ENCODE data around the gene CDC20. TPM values are rescaled to one million over a fixed set of nuclear protein-coding genes. Genes with fewer than 3 reads are reported as not detected.

The CDC20 gene
- total and polyA plus RNA-seq, 2 of the 8 experiments (the other 6 are each of a cell fraction or from before 2014, with no cell fraction given): 214 to 221 TPM

GRCh38 chr1:43311521-43311920 lies 47.3 kb upstream of the CDC20 start:
- FAIRE-seq: no peak
- Histone ChIP-seq H3K79me2 (ENCODE audit: control insufficient read depth in 1 of 2, insufficient read depth in 2 of 2, low read length in 2 of 2) (no peaks in the 10 kb centered on the region), H3K23me2 (ENCODE audit: low read depth, low read length) (no peaks in the 10 kb centered on the region), H3K23ac (ENCODE audit: insufficient read length) (no peak overlapping the region), H3K18ac (ENCODE audit: extremely low read depth, low read length) (no peak overlapping the region), H2BK20ac (ENCODE audit: low read length) (no peak overlapping the region), H4K5ac (ENCODE audit: insufficient read length, low read depth, low read length) (no peak overlapping the region), H2BK120ac (replicated peaks; ENCODE audit: low read depth, low read length) (no peak overlapping the region), H3K79me1 (ENCODE audit: low read depth, low read length) (no peaks in the 10 kb centered on the region), H3K27me3 (replicated peaks in 1 of 4; ENCODE audit: control insufficient read depth in 3 of 4, extremely low read depth in 1 of 4, insufficient read depth in 3 of 4, low read length in 3 of 4) (no peaks in the 10 kb centered on the region; a peak in 1 of 7 replicates), H3K14ac (ENCODE audit: insufficient read length) (no peak overlapping the region), H3K36me3 (ENCODE audit: control insufficient read depth in 2 of 4, insufficient read depth in 4 of 4, low read length in 3 of 4) (no peaks in the 10 kb centered on the region), H4K91ac (replicated peaks; ENCODE audit: insufficient read length, low read length) (no peak overlapping the region), H2AFZ (ENCODE audit: low read length) (no peak overlapping the region), H4K8ac (ENCODE audit: extremely low read depth, insufficient read depth, low read length) (peak overlapping the region; percentile 38; the same call in 1 of the 2 replicates), H2AK5ac (ENCODE audit: low read depth, low read length) (no peak overlapping the region), H3K4me2 (ENCODE audit: insufficient read depth in 1 of 2, low read depth in 2 of 2, low read length in 2 of 2) (no peak overlapping the region), H3K4me3 (ENCODE audit: extremely low read depth in 1 of 4, insufficient read depth in 2 of 4, low read depth in 3 of 4, low read length in 4 of 4) (no peak overlapping the region), H3K56ac (replicated peaks; ENCODE audit: insufficient read length, low read depth, low read length) (no peak overlapping the region), H3K9me3 (ENCODE audit: insufficient read depth in 2 of 2, low read depth in 1 of 2, low read length in 1 of 2) (no peaks in the 10 kb centered on the region), H3K9ac (replicated peaks in 1 of 4; ENCODE audit: extremely low read depth in 1 of 4, low read depth in 3 of 4, low read length in 3 of 4) (no peak overlapping the region), H3K27ac (ENCODE audit: low read depth, low read length) (no peak overlapping the region), H2BK5ac (ENCODE audit: low read depth, low read length) (no peak overlapping the region), H2BK12ac (ENCODE audit: low read depth, low read length) (no peak overlapping the region), H2BK15ac (ENCODE audit: low read length) (no peak overlapping the region), H3K4me1 (replicated peaks in 1 of 4; ENCODE audit: control insufficient read depth in 3 of 4, insufficient read depth in 4 of 4, low read length in 3 of 4) (no peaks in the 10 kb centered on the region), H3K4ac (replicated peaks; ENCODE audit: insufficient read length, low read depth, low read length) (no peak overlapping the region), H4K20me1 (replicated peaks in 1 of 2; ENCODE audit: control insufficient read depth in 1 of 2, insufficient read depth in 2 of 2, low read length in 2 of 2) (no peaks in the 10 kb centered on the region)
- POLR2A ChIA-PET (ENCODE audit: partially characterized antibody): no interaction called here
- DNase-seq (ENCODE audit: low read depth in 1 of 2, low spot score in 2 of 2): no peak
- 86% methylated on average over 9 of the region's 9 CpGs; no CpG with 5 or more reads in 1 of the 2 experiments for WGBS, 2 experiments (ENCODE audit: extremely low coverage in 1 of 2, insufficient coverage in 1 of 2, insufficient read length in 1 of 2, insufficient replicate concordance in 2 of 2, low coverage in 1 of 2, low lambda C conversion rate in 2 of 2, missing lambda C conversion rate in 1 of 2)
- CTCF ChIA-PET (ENCODE audit: partially characterized antibody): interaction anchor here (0.8 to 2.4 kb wide), 4 partner anchors 18 to 242 kb away, joined by 3 to 5 read pairs (median 4); no protein-coding TSS in a partner anchor
- TF ChIP-seq EGR1 (IDR thresholded peaks at IDR 0.05; ENCODE audit: borderline replicate concordance, low read depth, low read length) (no peak), SAP30 (IDR thresholded peaks at IDR 0.05; ENCODE audit: insufficient read depth, insufficient replicate concordance, low read length) (no peak), RNF2 (IDR thresholded peaks at IDR 0.05; ENCODE audit: borderline replicate concordance, low read depth, low read length, missing control alignments, poor library complexity, severe bottlenecking) (no peak), ASH2L (IDR thresholded peaks at IDR 0.05; ENCODE audit: low read length) (no peak), BCL11A (IDR thresholded peaks at IDR 0.05; ENCODE audit: low read depth in 2 of 2, low read length in 2 of 2) (no peak)

Measured in H1 (cell line).